HG03060 (cell line): ENCODE measurements around the gene ATP6V1G2.
"Not testable (repeated sequence)": the region's sequence is repeated elsewhere in the genome, so short reads cannot be mapped to it uniquely, and the experiment has no call there.

Experiments
- ATAC-seq: cut with Tn5 transposase; IDR thresholded peaks from one replicate; pipeline ENCODE4 v1.9.1; 2021; ENCODE audit warnings: low read depth, moderate number of reproducible peaks; ENCODE audit not compliant: unreplicated experiment

The ATP6V1G2 gene

DNA sequence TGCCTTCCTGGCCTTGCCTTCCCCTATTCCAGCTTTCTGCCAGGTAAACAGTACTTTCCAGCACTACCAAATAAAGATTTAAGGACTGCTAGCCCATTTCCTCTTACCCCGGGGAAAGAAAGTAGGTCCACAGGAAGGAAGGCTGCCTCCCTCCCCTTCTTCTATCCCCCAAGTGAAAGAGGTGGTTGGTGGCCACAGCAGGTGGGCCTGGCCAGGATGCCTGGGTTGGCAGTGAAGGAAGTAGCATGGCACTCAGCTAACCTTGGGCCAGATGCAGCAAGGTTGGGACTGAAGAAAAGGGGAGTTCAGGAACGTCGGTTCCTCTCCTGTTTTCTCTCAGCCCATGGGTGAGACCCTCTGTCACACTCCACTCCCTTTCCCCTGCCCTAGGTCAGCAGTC, 9.9 kb upstream of the ATP6V1G2 start:
- no peak for ATAC-seq

DNA sequence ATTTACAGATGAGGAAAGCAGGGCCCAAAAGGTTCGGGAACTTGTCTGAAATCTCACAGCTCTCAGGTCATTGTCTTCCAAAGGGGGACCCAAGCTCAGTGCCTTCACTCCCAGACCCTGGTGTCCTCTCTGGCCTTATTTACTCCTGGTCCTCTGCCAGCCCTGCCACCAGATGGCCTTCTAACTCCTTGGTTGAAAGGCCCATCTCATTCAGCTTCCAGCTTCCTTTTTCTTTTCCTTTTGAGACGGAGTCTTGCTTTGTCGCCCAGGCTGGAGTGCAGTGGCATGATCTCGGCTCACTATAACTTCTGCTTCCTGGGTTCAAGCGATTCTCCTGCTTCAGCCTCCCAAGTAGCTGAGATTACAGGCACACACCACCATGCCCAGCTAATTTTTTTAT, 5.0 kb upstream of the ATP6V1G2 start:
- not testable (repeated sequence) for ATAC-seq

DNA sequence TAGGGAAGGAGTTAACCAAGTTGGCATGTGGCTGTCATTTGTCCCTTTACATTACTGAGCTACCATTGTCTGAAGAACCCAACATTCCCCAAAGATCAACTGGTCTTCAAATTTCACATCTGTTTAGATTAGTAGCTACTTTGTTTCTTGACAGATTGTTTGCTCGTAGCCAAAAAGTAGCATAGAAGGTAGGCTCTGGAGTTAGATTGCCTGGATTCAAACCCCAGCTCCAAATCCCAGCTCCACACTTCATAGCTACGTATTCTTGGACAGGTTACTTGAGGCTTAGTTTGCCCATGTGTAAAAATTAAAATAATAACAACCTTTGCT, 2.1 kb upstream of the ATP6V1G2 start:
- no peak for ATAC-seq

DNA sequence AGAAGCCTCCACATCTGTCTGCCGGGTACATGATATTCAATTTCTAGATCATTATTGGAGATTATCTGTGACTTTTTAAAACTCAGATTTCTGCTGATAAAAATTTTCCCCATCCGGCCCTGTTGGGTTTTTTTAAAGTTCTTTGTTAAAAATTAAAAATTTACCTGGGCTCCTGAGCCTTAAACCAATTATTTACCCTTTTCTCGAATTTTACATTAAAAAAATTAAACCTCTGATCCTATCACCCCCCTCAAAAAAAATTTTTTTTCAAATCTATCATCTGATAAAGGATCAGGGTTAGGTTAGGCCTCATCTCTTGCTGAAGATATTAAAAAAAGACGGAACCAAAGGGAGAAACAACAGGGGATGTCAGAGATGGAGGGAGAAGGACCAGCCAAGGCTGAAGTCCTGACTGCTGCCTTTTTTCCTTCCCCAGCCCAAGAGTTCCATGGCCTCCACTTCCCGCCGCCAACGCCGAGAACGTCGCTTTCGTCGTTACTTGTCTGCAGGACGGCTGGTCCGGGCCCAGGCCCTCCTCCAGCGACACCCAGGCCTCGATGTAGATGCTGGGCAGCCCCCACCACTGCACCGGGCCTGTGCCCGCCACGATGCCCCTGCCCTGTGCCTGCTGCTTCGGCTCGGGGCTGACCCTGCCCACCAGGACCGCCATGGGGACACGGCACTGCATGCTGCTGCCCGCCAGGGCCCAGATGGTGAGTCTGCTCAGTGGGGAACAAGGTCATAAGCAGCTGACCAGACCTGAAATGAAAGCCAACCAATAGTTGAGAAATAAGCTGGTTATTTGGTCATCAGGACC, 1.5 kb upstream of the ATP6V1G2 start:
- ATAC-seq, result no peak

DNA sequence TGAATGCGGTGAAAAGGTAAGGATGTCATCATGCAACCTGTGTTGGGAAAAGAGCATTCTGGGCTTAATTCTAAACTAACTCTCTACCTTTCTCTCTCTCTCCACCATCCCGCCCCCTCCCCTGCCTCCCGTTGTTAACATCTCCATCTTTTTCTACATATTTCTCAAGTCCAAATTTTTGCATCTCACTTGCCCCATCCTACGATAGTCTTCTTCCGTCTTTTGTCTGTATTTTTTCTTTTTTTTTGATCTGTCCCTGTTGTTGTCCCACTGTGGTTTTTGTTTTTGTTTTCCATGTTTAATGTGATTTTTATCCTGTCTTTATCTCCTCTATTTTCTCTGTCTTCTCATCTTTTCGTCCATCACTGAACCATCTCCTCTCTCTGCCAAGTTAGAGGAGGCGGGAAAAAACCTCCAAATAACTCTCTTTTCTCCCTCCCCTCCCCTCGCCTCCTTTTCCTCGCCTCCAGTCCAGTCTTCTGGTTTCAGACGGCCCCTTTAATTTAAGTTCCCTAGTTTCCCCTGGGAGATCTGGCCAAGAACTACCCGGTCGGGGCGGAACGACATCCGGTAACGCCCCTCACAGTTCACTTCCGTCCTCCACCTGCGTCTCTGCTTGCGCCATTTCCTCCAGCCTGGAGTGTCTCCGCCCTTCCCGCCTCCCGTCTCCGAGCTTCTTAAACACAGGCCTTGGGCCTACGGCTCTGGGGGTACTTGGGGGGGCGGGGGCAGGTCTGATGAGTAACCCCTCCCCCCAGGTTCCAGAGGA, 734 bp upstream of the ATP6V1G2 start, which contains the start of gene NFKBIL1:
TSS of gene NFKBIL1 (plus strand) at position 651 of the 769 bp plus-strand sequence. CDS start at position 738, 87 bp downstream.
- ATAC-seq, result no peak

DNA sequence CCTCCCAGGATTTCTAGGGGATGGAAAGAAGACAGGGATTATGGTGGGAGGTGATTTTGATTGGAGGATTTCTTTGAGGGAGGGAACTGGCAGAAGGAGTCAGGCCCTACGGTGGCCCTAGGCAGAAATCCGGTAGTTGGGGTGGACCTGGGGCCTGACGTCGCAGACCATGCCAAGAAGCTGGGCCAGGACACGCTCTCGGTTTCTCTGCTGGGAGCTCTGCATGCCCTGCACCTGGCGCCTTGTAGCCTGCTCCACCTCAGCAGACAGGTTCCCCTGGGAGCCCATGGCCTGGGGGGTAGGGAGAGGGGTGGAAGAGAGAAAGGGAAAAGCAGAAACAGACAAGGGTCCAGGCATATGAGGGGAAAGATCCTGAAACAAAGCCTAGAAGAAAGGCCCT, 1.1 kb downstream of the ATP6V1G2 start:
- ATAC-seq, result no peak

DNA sequence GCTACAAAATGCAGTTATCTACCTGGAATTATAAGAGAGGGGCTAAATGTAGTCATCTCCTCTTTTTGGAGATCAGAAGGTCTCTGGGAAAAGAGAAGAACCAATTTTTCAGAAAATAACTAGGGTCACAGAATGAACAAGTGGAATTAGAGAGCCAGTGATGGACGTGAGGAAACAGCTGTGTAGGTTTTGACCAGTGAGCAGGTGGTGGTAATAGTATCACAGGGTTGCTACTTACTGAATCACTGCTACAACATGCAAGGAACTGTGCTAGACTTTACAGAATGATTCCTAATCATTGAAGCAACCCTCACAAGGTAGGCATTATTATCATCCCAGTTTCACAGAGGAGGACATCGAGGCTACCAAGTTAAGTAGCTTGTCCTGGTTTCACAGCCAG, 1.7 kb downstream of the ATP6V1G2 start:
- ATAC-seq, result no peak

DNA sequence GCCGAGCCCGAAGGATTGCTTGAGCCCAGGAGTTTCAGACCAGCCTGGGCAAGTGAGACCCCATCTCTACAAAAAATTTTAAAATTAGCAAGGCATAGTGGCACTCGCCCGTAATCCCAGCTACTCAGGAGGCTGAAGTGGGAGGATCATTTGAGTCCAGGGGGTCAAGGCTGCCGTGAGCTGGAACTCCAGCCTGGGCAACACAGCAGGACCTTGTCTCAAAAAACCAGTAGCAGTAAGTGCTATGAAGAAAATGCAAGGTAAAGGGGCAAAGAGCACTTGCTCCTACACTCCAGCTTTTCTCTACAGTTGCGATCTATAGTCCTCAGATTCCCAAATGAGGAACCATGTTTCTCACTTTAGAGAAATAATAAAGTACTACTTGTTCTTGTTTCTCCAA, 2.8 kb downstream of the ATP6V1G2 start:
- ATAC-seq, result no peak

DNA sequence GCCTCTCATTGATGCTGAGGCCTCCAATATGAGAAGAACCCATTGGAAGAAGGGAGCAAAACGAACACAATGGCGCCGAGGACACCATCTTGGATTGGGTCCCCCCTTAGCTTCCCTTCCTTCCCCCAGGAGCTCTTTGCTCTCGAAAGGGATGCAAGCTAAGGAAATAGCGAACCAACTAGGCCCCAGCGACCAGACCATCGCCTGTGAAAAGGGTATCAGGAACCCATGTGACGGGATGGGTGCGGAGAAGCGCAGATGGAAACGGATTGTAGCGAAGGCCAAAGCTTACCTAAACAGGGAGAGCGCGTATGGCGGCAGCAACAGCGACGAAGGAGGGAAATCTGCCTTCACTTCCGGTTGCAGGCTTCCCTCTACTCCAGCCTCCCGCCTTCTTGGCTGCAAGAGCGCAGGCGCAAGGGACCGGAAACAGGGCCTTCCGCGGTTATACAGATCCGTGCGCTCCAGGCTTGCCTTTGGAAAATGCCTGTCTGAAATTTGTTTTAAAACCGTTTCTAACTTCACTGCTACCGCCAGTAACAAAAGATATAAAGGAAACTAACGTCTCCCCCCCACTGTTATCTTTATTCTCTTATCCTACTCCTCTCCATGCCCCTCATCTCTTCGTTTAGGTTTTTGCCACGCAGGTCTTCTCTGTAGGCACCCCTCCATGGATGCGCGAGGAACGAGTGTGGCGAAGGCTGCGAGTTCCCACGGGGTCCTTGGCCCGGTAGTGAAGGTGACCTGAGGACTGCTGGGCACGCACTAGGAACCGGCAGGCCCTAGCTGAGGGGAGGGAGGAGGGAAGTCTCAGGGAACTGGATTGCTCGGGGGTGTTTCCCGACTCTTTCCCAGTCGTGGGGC, 4.5 kb downstream of the ATP6V1G2 start, which contains the start of gene DDX39B:
TSS of gene DDX39B (minus strand) at position 346 of the 864 bp plus-strand sequence. CDS start 1,471 bp downstream, outside the sequence.
- peak; percentile 38 for ATAC-seq

DNA sequence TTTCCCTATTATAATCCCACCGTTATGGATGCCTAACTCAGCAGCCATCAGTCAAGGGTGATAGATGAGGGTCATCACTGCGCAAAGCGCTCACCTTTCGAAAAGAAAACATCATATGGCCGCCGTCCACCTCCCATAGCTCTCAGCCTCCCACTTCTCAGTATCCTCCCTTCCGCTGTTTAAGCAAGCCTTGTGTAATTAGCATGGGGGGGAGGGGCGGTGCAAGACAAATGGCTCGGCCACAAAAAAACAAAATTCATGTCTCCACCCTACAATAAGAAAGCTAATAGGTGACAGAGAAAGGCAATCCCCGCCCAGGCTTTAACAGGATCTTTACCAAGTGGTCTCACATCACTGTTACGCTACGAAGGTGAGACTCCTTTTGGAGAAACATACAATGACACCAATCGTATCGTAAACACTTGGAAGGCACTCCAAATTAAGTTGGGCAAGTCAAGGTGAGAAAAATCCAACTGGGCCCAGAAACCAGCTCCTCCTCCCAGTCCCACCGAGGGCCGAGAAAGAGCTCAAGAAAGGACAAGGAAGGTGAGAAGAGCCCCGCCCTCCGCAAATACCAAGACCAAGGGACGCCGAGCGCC, 5.2 kb downstream of the ATP6V1G2 start:
- peak; percentile 4 for ATAC-seq

DNA sequence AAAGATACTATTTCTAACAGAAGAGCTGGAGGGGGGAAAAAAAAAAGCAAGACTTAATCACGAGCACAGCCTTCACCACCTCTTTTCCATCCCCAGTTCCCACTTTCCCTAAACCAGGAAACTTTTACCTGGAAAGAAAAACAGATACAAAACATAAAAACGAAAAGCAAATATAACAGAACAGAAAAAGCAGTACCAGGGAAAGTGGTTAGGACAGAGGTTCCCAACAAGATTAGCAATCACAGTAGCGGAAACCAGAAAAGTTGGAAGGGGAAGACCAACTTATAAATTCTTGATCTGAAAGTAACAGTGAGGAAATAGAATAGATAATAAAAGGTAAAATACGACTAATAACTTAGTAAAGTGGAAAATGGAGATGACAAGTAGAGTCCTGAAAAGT, 5.8 kb downstream of the ATP6V1G2 start:
- no peak for ATAC-seq

DNA sequence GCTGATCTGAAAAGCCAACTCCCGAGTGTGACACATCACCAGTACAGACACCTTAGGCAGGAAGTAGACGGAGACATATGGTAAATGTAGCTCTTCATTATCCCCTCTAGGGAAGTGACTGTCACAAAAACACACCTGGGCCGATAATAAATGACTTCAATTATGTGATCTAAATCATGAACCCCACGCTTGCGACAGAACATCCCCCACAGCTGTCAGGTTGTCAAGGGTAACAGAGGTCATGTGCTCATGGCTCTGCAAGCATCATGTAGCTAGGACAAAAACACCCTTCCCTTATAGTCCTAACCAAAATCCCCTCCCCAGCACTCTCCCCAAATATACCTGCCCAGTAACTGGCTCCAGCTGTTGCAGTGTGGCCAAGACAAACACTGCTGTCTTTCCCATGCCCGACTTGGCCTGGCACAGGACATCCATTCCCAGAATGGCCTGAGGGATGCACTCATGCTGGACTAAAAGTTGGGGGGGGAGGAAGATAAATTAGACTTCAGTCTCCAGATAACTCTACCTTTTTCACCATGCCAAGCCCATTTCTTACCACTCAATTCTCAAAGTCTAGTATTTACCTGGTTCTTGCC, 7.5 kb downstream of the ATP6V1G2 start:
- no peak for ATAC-seq

DNA sequence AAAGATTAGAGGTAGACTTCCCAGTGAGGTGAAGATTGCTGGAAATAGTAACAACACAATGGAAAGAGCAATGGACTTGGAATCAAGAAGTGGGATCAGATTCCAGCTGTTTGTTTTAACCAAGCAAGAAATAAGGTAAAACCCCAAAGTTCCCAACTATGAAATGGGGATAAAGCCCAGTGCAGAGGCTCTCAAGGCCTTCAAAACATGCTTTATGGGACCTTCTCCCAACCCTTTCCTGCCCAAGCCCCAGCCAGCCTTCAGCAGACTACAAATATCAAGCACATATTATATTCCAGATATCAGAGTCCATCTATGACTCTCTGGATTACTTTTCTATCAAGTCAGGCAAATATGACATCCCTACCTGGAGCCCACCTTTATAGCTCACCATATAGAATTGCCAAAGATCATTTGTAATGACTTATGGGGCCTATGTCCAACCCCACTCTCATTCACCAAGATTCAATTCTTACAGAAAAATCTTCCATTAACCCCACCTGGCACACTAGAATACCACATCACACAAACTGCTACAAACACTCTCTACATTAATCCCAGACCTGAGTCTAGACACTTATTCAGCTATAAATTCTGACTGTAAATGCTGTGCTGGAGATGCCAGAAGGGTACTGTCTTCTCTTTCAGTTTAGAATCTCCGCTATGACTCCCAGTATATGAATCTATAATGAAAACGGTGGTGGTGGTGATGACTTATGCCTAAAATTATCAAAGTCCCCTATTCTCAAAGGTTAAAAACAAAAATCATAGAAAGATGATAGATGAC, 10.7 kb downstream of the ATP6V1G2 start:
- ATAC-seq, result no peak

DNA sequence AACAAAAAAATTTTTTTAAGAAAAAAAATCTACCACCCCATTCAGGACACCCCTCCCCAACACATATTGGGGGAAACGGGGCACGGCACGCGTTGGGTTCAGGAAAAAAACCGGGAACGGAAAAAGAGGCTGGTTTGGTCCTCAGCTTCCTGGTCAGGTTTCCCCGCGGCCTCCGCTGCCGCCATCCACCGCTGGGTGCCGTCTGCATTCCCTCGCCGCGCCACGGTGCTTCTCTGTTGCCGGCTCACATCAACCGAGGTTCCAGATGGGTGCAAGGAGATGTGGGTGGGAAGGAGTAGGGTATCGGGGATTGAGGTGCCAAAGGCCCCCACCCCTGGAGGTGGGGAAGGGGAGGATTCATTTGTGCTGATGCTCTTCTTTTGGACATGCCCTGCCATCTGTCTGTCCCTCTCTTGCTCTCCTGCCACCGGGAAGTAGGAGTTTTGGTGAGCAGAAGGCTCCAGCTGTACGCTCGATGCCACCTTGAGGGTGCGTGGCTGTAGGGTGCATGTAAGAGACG, 11.8 kb downstream of the ATP6V1G2 start:
- ATAC-seq, result no peak

DNA sequence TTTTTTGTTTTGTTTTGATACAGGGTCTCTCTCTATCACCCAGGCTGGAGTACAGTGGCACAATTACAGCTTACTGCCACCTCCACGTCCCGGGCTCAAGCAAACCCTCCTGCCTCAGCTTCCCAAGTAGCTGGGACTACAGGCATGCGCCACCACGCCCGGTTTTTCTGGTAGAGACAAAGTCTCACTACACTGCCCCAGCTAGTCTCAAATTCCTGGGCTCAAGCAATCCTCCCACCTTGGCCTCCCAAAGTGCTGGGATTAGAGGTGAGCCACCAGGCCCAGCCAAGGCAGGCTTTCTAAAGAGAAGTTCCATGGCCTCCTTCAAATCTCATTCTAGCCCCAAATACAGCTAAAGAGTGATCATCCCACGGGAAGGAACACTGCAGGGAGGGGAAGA, 12.4 kb downstream of the ATP6V1G2 start:
- ATAC-seq, result no peak

DNA sequence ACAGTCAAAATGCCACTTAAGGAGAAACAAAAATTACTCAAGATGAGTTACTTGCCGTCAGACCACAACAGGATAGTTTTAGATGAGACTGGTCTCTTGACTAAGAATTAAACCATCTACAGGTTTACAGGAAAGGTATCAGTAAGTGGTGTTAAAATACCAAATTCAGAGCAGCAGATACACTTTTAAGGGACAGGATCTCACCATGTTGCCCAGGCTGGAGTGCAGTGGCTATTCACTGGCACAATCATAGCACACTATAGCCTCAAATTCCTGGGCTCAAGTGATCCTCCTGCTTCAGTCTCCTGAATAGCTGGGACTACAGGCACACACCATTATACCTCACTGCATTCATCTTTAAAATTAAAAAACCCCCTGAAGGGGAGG, 13.0 kb downstream of the ATP6V1G2 start:
- no peak for ATAC-seq

DNA sequence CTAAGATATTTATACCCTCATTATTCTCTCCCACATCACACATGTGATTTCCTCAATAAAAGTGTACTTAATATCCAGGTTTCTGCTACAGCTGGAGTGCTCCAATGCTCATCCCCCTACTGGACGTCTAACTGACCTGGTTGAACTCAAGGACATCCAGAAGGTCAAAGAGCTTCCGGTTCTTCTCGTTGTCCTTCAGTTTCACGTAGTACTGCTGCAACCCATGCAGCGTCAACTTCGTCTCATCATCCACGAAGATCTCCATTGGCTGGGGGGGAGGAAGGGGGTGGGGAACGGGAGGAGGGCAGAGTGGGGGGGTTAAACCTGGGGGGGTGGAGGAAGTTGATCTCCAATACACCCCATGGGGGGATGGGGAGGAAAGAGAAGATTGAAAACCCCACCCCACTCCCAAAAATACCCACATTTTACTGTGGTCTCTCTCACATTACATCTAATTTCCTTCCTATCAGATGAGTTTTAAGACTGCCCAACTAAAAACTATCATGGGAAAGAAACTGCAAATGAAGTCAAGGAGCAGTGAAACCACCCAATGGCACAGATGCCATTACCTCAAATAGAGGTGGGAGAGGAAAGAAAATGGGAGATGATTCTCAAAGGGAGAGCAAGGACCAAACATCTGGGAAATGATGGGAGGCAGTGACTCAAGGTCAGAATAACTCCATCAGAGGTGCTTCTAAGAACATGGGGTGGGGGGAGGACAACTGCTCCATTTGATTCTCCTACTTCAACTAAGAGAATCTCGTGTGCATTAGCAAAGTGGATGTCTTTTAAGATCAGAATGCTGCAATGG, 13.6 kb downstream of the ATP6V1G2 start:
- no peak for ATAC-seq
